SK-N-SH (cell line): ENCODE data around the gene VWA5B1. TPM values are rescaled to one million over a fixed set of nuclear protein-coding genes. Genes with fewer than 3 reads are reported as not detected.

Experiments
- CTCF ChIA-PET: fragments of 300-600, 350-600 bp; formaldehyde crosslinking; extraction: SDS; loops from one replicate; lab custom pipeline; 2021; lab: Yijun Ruan, JAX
- POLR2A ChIA-PET: fragments of 350-600 bp; sonication (Branson Sonifier 250); formaldehyde crosslinking; extraction: SDS; loops from one replicate; lab custom pipeline; 2020; ENCODE audit warnings: antibody characterized with exemption, inconsistent platforms; lab: Yijun Ruan, JAX
- DNase-seq: peaks from one replicate; pipeline ENCODE4 v3.0.0; 2012
- H2AFZ ChIP-seq: fragments of 200-600 bp; sonication (generic); 2 replicates; pipeline ENCODE4 v1.8.1; 2016; ENCODE audit warnings: antibody characterized with exemption, mild to moderate bottlenecking, low read depth
- H3F3A ChIP-seq: fragments of 200-600 bp; sonication (generic); replicated peaks from 2 replicates; pipeline ENCODE3; 2016; ENCODE audit warnings: antibody characterized with exemption, mild to moderate bottlenecking; ENCODE audit not compliant: insufficient read depth
- H3K27ac ChIP-seq, 2 experiments: fragments of 200-500 bp in 1 of 2; fragments of 200-600 bp in 1 of 2; sonication (Bioruptor generic) in 1 of 2; sonication (generic), shearing (Covaris generic) in 1 of 2; 2 replicates each; pipeline versions ENCODE4 v1.5.1 to v1.6.1; 2014 to 2016; ENCODE audit warnings: low read depth in 2 of 2, inconsistent platforms in 1 of 2, low read length in 1 of 2, mild to moderate bottlenecking in 1 of 2, mixed read lengths in 1 of 2
- H3K27me3 ChIP-seq: fragments of 200-600 bp; sonication (generic), shearing (Covaris generic); 2 replicates; pipeline ENCODE4 v1.6.1; 2016; ENCODE audit warnings: mixed run types; ENCODE audit not compliant: insufficient read depth
- H3K36me3 ChIP-seq, 2 experiments: fragments of 200-500 bp in 1 of 2; fragments of 200-600 bp in 1 of 2; sonication (Bioruptor generic) in 1 of 2; sonication (generic) in 1 of 2; replicated peaks in 1 of 2; 2 replicates each; pipeline versions ENCODE3 to v1.5.1; 2014 to 2016; ENCODE audit warnings: low read length in 1 of 2, mild to moderate bottlenecking in 1 of 2; ENCODE audit not compliant: insufficient read depth in 2 of 2, control insufficient read depth in 1 of 2
- H3K4me1 ChIP-seq, 2 experiments: fragments of 200-500 bp in 1 of 2; fragments of 200-600 bp in 1 of 2; sonication (Bioruptor generic) in 1 of 2; sonication (generic), shearing (Covaris generic) in 1 of 2; 2 replicates each; pipeline versions ENCODE4 v1.5.1 to v1.6.1; 2014 to 2016; ENCODE audit warnings: low read depth in 1 of 2, low read length in 1 of 2, mixed run types in 1 of 2; ENCODE audit not compliant: insufficient read depth in 2 of 2, control insufficient read depth in 1 of 2
- H3K4me2 ChIP-seq: fragments of 200-600 bp; sonication (generic), shearing (Covaris generic); 2 replicates; pipeline ENCODE4 v1.6.1; 2017; ENCODE audit warnings: mixed run types
- H3K4me3 ChIP-seq, 2 experiments: fragments of 200-500 bp in 1 of 2; fragments of 200-600 bp in 1 of 2; sonication (Bioruptor generic) in 1 of 2; sonication (generic), shearing (Covaris generic) in 1 of 2; 2 replicates each; pipeline versions ENCODE4 v1.5.1 to v1.8.1; 2014 to 2016; ENCODE audit warnings: low read depth in 2 of 2, inconsistent platforms in 1 of 2, low read length in 1 of 2, mild to moderate bottlenecking in 1 of 2, mixed read lengths in 1 of 2, moderate library complexity in 1 of 2
- H3K79me2 ChIP-seq: fragments of 200-600 bp; sonication (generic); 2 replicates; pipeline ENCODE4 v1.8.1; 2017; ENCODE audit warnings: mild to moderate bottlenecking; ENCODE audit not compliant: insufficient read depth
- H3K9ac ChIP-seq: fragments of 200-600 bp; sonication (generic); 2 replicates; pipeline ENCODE4 v1.6.1; 2017; ENCODE audit warnings: mixed run types
- H3K9me2 ChIP-seq: fragments of 200-600 bp; sonication (generic); 2 replicates; pipeline ENCODE4 v1.6.1; 2017; ENCODE audit warnings: mixed run types
- H3K9me3 ChIP-seq: fragments of 200-600 bp; sonication (generic); 2 replicates; pipeline ENCODE4 v1.6.1; 2017; ENCODE audit warnings: mixed run types, mild to moderate bottlenecking, moderate library complexity
- H4K20me1 ChIP-seq: fragments of 200-600 bp; sonication (generic); 2 replicates; pipeline ENCODE4 v1.6.1; 2017; ENCODE audit warnings: mild to moderate bottlenecking, mixed run types; ENCODE audit not compliant: insufficient read depth
- CHD2 ChIP-seq: fragments of 150-350 bp; IDR thresholded peaks from 2 replicates; pipeline ENCODE4 v1.6.1; 2018; ENCODE audit warnings: low read length; ENCODE audit not compliant: partially characterized antibody
- EZH2phosphoT487 ChIP-seq: fragments of 200-600 bp; sonication (generic); IDR thresholded peaks from 2 replicates; pipeline ENCODE4 v1.6.1; 2017; ENCODE audit warnings: low read depth, mixed run types, mild to moderate bottlenecking, antibody characterized with exemption, moderate library complexity, borderline replicate concordance
- FOSL2 ChIP-seq: IDR thresholded peaks from 2 replicates; pipeline ENCODE4 v1.4.0; 2012; ENCODE audit warnings: low read depth, mild to moderate bottlenecking, moderate library complexity, borderline replicate concordance
- FOXM1 ChIP-seq: IDR thresholded peaks from 2 replicates; pipeline ENCODE4 v1.4.0; 2012; ENCODE audit warnings: low read depth, mild to moderate bottlenecking
- JUND ChIP-seq: IDR thresholded peaks from 2 replicates; pipeline ENCODE4 v1.4.0; 2012
- MAX ChIP-seq: IDR thresholded peaks from 2 replicates; pipeline ENCODE4 v1.4.0; 2012; ENCODE audit warnings: low read depth
- NRF1 ChIP-seq: IDR thresholded peaks from 2 replicates; pipeline ENCODE4 v1.6.1; 2012; ENCODE audit warnings: low read depth, mild to moderate bottlenecking, low read length
- PBX3 ChIP-seq: IDR thresholded peaks from 2 replicates; pipeline ENCODE4; 2012
- POLR2AphosphoS5 ChIP-seq: IDR thresholded peaks from 2 replicates; pipeline ENCODE4 v1.6.1; 2012; ENCODE audit warnings: low read depth, low read length
- RAD21 ChIP-seq: IDR thresholded peaks from 2 replicates; pipeline ENCODE4 v1.6.1; 2012; ENCODE audit warnings: mild to moderate bottlenecking, low read length
- REST ChIP-seq: IDR thresholded peaks from 2 replicates; pipeline ENCODE4 v1.6.1; 2012; ENCODE audit warnings: mild to moderate bottlenecking, low read depth, low read length, moderate library complexity
- RFX5 ChIP-seq: IDR thresholded peaks from 2 replicates; pipeline ENCODE4 v1.6.1; 2012; ENCODE audit warnings: mild to moderate bottlenecking, improper control_type of control experiment, low read length
- SIN3A ChIP-seq: IDR thresholded peaks from 2 replicates; pipeline ENCODE4 v1.6.1; 2012; ENCODE audit warnings: low read depth, mild to moderate bottlenecking, low read length, moderate library complexity, borderline replicate concordance
- SMC3 ChIP-seq: IDR thresholded peaks from 2 replicates; pipeline ENCODE4 v1.6.1; 2012; ENCODE audit warnings: low read depth, low read length, improper control_type of control experiment
- TAF1 ChIP-seq: IDR thresholded peaks from 2 replicates; pipeline ENCODE4 v1.6.1; 2012; ENCODE audit warnings: low read depth, mild to moderate bottlenecking, low read length, moderate library complexity, borderline replicate concordance
- TEAD4 ChIP-seq: IDR thresholded peaks from 2 replicates; pipeline ENCODE4 v1.4.0; 2012; ENCODE audit warnings: mild to moderate bottlenecking, borderline replicate concordance; ENCODE audit not compliant: insufficient read depth
- USF1 ChIP-seq: IDR thresholded peaks from 2 replicates; pipeline ENCODE4 v1.4.0; 2012; ENCODE audit warnings: low read depth, borderline replicate concordance
- WGBS: methylation state at CpG from one replicate; pipeline ENCODE4 v1.1.6; 2017; ENCODE audit warnings: low lambda C conversion rate; 5-methylcytosine and 5-hydroxymethylcytosine counted together
- polyA plus RNA-seq, 3 experiments: library from polyadenylated mRNA; depleted of rRNA; stranded (reverse); fragments of >200 nt; gene quantifications; 2 replicates each; pipeline ENCODE4 v1.2.3, GENCODE V29; 2012
- TF ChIP-seq, protein P1 (sequence below): fragments of 150-350 bp; IDR thresholded peaks from 2 replicates; pipeline ENCODE4 v1.6.1; 2016; ENCODE audit warnings: mild to moderate bottlenecking, low read depth, low read length
- TF ChIP-seq, protein P2 (sequence below): fragments of 150-350 bp; IDR thresholded peaks from 2 replicates; pipeline ENCODE4 v1.6.1; 2017; ENCODE audit warnings: antibody characterized with exemption, low read length, low read depth, borderline replicate concordance
- TF ChIP-seq, protein P3 (sequence below): IDR thresholded peaks from 2 replicates; pipeline ENCODE4 v1.4.0; 2012; ENCODE audit warnings: low read depth, borderline replicate concordance

Gene VWA5B1
- polyA plus RNA-seq, 1 of the 3 experiments (the other 2 are of a cell fraction), result not detected

DNA sequence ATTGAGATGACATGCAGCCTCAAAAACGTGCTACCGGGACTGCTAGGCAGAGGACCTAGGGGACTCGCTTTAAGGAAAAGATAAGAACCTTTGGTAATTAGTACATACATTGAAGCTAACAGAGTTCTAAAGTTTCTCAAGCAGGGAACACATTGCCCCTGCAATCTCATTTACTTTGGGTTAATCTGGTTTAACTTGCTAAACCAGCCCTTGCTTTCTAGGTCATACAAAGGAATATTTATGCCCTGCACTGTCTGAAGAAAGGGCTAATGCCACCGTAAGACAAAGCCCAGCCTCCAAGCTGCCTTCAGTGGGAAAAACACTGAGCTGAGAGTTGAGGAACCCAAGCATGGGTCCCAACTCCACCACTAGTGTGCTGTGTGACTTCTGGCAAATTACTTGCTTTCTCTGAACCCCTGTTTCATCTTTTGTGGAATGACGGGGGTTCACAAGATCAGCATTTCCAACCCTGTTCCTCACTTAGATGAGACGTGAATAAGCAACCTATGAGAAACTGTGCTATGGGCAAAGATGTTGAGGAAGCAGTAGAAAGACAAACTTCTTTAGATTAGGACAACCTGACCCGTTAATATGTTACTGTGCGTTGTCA lies 66.3 kb downstream of the VWA5B1 start:
- Histone ChIP-seq H3K9ac (no peak overlapping the region), H3K4me1 (peaks cover 0 to 14% of the 10 kb centered on the region in 2 experiments; a peak in 2 of 4 replicates), H3K9me2 (no peaks in the 10 kb centered on the region), H3K27me3 (no peaks in the 10 kb centered on the region; the same call in 1 of the 2 replicates), H3K4me2 (no peak overlapping the region), H3F3A (no peaks in the 10 kb centered on the region), H3K9me3 (no peaks in the 10 kb centered on the region), H3K36me3 (no peaks in the 10 kb centered on the region), H3K79me2 (no peaks in the 10 kb centered on the region), H3K4me3 (no peak overlapping the region), H3K27ac (no peak overlapping the region), H4K20me1 (no peaks in the 10 kb centered on the region), H2AFZ (no peak overlapping the region)
- TF ChIP-seq PBX3, result no peak
- TF ChIP-seq TAF1, result no peak
- no peak for TF ChIP-seq FOXM1
- TF ChIP-seq, protein P1, sequence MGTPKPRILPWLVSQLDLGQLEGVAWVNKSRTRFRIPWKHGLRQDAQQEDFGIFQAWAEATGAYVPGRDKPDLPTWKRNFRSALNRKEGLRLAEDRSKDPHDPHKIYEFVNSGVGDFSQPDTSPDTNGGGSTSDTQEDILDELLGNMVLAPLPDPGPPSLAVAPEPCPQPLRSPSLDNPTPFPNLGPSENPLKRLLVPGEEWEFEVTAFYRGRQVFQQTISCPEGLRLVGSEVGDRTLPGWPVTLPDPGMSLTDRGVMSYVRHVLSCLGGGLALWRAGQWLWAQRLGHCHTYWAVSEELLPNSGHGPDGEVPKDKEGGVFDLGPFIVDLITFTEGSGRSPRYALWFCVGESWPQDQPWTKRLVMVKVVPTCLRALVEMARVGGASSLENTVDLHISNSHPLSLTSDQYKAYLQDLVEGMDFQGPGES, result no peak
- TF ChIP-seq, protein P2, sequence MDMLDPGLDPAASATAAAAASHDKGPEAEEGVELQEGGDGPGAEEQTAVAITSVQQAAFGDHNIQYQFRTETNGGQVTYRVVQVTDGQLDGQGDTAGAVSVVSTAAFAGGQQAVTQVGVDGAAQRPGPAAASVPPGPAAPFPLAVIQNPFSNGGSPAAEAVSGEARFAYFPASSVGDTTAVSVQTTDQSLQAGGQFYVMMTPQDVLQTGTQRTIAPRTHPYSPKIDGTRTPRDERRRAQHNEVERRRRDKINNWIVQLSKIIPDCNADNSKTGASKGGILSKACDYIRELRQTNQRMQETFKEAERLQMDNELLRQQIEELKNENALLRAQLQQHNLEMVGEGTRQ, result no peak
- no peak for TF ChIP-seq RFX5
- TF ChIP-seq, protein P3, sequence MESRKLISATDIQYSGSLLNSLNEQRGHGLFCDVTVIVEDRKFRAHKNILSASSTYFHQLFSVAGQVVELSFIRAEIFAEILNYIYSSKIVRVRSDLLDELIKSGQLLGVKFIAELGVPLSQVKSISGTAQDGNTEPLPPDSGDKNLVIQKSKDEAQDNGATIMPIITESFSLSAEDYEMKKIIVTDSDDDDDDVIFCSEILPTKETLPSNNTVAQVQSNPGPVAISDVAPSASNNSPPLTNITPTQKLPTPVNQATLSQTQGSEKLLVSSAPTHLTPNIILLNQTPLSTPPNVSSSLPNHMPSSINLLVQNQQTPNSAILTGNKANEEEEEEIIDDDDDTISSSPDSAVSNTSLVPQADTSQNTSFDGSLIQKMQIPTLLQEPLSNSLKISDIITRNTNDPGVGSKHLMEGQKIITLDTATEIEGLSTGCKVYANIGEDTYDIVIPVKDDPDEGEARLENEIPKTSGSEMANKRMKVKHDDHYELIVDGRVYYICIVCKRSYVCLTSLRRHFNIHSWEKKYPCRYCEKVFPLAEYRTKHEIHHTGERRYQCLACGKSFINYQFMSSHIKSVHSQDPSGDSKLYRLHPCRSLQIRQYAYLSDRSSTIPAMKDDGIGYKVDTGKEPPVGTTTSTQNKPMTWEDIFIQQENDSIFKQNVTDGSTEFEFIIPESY, result no peak
- TF ChIP-seq JUND, result no peak
- TF ChIP-seq RAD21, result no peak
- TF ChIP-seq CHD2, result no peak
- TF ChIP-seq SMC3, result no peak
- TF ChIP-seq NRF1, result no peak
- TF ChIP-seq TEAD4, result no peak
- TF ChIP-seq MAX, result no peak
- no peak for TF ChIP-seq SIN3A
- TF ChIP-seq POLR2AphosphoS5, result no peak
- TF ChIP-seq USF1, result no peak
- TF ChIP-seq EZH2phosphoT487, result no peak
- TF ChIP-seq REST, result no peak
- no peak for TF ChIP-seq FOSL2
- no peak for DNase-seq
- WGBS, result 55% methylated on average over 8 of the region's 8 CpGs
- POLR2A ChIA-PET, result no interaction called here
- CTCF ChIA-PET, result interaction anchor here (0.9 to 15.7 kb wide), 6 partner anchors 10 to 144 kb away, joined by 4 to 148 read pairs (median 8); partner anchors contain the start of gene CAMK2N1
